MCF 10A (cell line): ENCODE measurements around the gene GLYATL1. TPM values are rescaled to one million over a fixed set of nuclear protein-coding genes. Genes with fewer than 3 reads are reported as not detected.

Experiments used
- BruUV-seq: library from RNA; stranded (reverse); fragments of 400-500 nt; replicated peaks from 2 replicates; lab custom pipeline; 2021; lab: Mats Ljungman, UMichigan
- CTCF ChIA-PET: fragments of 300-600 bp; sonication (Branson Sonifier 250); formaldehyde crosslinking; extraction: SDS; loops from one replicate; lab custom pipeline; 2021; ENCODE audit warnings: antibody characterized with exemption, inconsistent platforms; lab: Yijun Ruan, JAX
- POLR2A ChIA-PET: fragments of 300-600, 350-650 bp; sonication (Branson Sonifier 250); formaldehyde crosslinking; extraction: SDS; loops from one replicate; lab custom pipeline; 2020; ENCODE audit warnings: antibody characterized with exemption, inconsistent platforms; lab: Yijun Ruan, JAX
- DNase-seq: peaks from one replicate; pipeline ENCODE4 v3.0.0-alpha.2; 2018; ENCODE audit not compliant: unreplicated experiment
- H3K27ac Mint-ChIP-seq: one replicate; pipeline ENCODE4 v1.8.0; 2022; ENCODE audit warnings: mild to moderate bottlenecking, low read depth, mixed read lengths; ENCODE audit not compliant: unreplicated experiment
- H3K27me3 Mint-ChIP-seq: one replicate; pipeline ENCODE4 v1.8.0; 2022; ENCODE audit warnings: mixed read lengths; ENCODE audit not compliant: insufficient read depth, unreplicated experiment
- H3K36me3 Mint-ChIP-seq: one replicate; pipeline ENCODE4 v1.8.0; 2022; ENCODE audit warnings: mild to moderate bottlenecking, moderate library complexity, mixed read lengths; ENCODE audit not compliant: insufficient read depth, unreplicated experiment
- H3K4me1 Mint-ChIP-seq: one replicate; pipeline ENCODE4 v1.8.0; 2022; ENCODE audit warnings: mixed read lengths; ENCODE audit not compliant: insufficient read depth, unreplicated experiment
- H3K4me3 Mint-ChIP-seq: one replicate; pipeline ENCODE4 v1.8.0; 2022; ENCODE audit warnings: mild to moderate bottlenecking, moderate library complexity, mixed read lengths; ENCODE audit not compliant: unreplicated experiment
- H3K9me3 Mint-ChIP-seq: one replicate; pipeline ENCODE4 v1.8.0; 2022; ENCODE audit warnings: mixed read lengths; ENCODE audit not compliant: unreplicated experiment
- intact Hi-C: fragments of 100-400 bp; cut with micrococcal nuclease; formaldehyde crosslinking; loops from 2 replicates; pipeline ENCODE4 v1.14.1; 2022
- total RNA-seq: library from RNA; stranded (reverse); gene quantifications from 2 replicates; pipeline ENCODE4 v1.2.3, GENCODE V29; 2022
- TF ChIP-seq, protein P1 (sequence below): fragments of 200-600 bp; IDR thresholded peaks from one replicate; pipeline ENCODE4 v1.8.0; 2022; ENCODE audit warnings: antibody characterized with exemption, mild to moderate bottlenecking; ENCODE audit not compliant: unreplicated experiment

GLYATL1 gene
- total RNA-seq, 1 experiment from 2014 or later: not detected

GRCh38 chr11:58979222-58979621, 39.9 kb downstream of the GLYATL1 start:
- TF ChIP-seq, protein P1, sequence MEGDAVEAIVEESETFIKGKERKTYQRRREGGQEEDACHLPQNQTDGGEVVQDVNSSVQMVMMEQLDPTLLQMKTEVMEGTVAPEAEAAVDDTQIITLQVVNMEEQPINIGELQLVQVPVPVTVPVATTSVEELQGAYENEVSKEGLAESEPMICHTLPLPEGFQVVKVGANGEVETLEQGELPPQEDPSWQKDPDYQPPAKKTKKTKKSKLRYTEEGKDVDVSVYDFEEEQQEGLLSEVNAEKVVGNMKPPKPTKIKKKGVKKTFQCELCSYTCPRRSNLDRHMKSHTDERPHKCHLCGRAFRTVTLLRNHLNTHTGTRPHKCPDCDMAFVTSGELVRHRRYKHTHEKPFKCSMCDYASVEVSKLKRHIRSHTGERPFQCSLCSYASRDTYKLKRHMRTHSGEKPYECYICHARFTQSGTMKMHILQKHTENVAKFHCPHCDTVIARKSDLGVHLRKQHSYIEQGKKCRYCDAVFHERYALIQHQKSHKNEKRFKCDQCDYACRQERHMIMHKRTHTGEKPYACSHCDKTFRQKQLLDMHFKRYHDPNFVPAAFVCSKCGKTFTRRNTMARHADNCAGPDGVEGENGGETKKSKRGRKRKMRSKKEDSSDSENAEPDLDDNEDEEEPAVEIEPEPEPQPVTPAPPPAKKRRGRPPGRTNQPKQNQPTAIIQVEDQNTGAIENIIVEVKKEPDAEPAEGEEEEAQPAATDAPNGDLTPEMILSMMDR: no peak
- POLR2A ChIA-PET: no interaction called here
- Mint-ChIP-seq H3K9me3 (no peaks in the 10 kb centered on the region), H3K27ac (no peak overlapping the region), H3K4me3 (no peak overlapping the region), H3K4me1 (no peaks in the 10 kb centered on the region), H3K36me3 (no peaks in the 10 kb centered on the region), H3K27me3 (no peaks in the 10 kb centered on the region)
- no peak for DNase-seq
- BruUV-seq: no TSS peak
- CTCF ChIA-PET: no interaction called here
- intact Hi-C loops: no loop called here

DNA sequence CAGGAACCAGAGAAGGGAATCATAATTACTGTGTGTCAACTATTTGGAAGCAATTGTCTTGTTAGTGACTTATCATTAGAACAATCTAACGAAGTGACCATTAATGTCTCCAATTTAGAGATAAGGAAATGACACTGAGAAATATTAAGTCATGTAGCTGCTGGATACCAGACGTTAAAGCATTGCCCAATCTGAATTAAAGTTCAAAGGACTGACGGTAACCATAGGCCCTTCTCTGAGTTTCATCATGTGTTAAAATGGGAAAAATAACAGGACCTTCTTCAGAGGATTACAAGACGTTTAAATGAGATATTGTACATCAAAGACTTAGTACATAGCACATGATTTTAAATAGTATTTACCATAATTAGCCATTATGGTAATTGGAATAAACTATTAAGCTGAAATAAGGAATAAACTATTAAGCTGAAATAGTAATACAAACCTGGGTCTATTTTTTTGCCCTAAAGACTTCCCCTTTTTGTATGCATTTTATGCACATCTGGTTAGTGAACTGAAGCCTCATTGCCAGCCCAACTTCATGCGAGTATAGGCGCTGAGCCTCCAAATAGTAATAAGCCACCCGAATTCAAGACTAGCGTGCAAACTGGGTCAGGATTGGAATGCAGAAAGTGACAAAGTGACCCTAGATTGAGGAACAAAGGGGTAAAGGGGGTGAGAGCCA, 41.0 kb downstream of the GLYATL1 start:
- no peak overlapping the region for H3K27ac Mint-ChIP-seq
- H3K27me3 Mint-ChIP-seq: no peaks in the 10 kb centered on the region
- TF ChIP-seq, protein P1: no peak
- H3K36me3 Mint-ChIP-seq: no peaks in the 10 kb centered on the region
- CTCF ChIA-PET: no interaction called here
- POLR2A ChIA-PET: no interaction called here
- no peaks in the 10 kb centered on the region for H3K9me3 Mint-ChIP-seq
- BruUV-seq: no TSS peak
- H3K4me1 Mint-ChIP-seq: no peaks in the 10 kb centered on the region
- intact Hi-C loops: no loop called here
- no peak for DNase-seq
- H3K4me3 Mint-ChIP-seq: no peak overlapping the region

DNA sequence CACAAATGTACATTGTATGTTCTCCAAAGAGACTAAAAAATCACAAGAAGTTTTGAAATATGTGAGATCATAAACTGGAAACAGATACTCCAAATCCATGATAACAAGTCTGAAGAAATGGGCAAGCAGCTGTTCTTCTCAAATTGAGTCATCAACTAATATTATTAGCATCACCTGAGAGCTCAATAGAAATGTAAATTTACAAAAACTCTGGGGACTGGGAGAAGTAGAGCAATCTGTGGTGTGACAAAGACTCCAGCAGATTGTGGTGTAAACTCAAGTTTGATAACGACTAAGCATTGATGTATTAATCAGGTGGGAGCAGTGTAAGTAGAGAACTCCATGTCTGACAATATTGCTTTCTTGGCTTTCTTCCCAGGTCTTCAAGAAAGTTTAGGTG, 53.2 kb downstream of the GLYATL1 start:
- H3K27me3 Mint-ChIP-seq: peaks cover 53% of the 10 kb centered on the region
- no peak overlapping the region for H3K4me3 Mint-ChIP-seq
- TF ChIP-seq, protein P1: no peak
- H3K27ac Mint-ChIP-seq: no peak overlapping the region
- CTCF ChIA-PET: interaction anchor here (0.5 to 0.6 kb wide), 2 partner anchors 22 to 176 kb away, joined by 3 to 4 read pairs; no protein-coding TSS in a partner anchor
- no peaks in the 10 kb centered on the region for H3K4me1 Mint-ChIP-seq
- no peak for DNase-seq
- POLR2A ChIA-PET: no interaction called here
- no TSS peak for BruUV-seq
- H3K36me3 Mint-ChIP-seq: no peaks in the 10 kb centered on the region
- intact Hi-C loops: no loop called here
- no peaks in the 10 kb centered on the region for H3K9me3 Mint-ChIP-seq

- TF ChIP-seq, protein P1: no peak
- no TSS peak for BruUV-seq
- CTCF ChIA-PET: no interaction called here
These were observed 54.9 kb downstream of the GLYATL1 start for GRCh38 chr11:58994171-58994570.

More at GRCh38 chr11:58994171-58994570, 54.9 kb downstream of the GLYATL1 start:
- Mint-ChIP-seq H3K27me3 (peaks cover 57% of the 10 kb centered on the region), H3K4me3 (no peak overlapping the region), H3K27ac (no peak overlapping the region), H3K9me3 (no peaks in the 10 kb centered on the region), H3K36me3 (no peaks in the 10 kb centered on the region), H3K4me1 (no peaks in the 10 kb centered on the region)
- no peak for DNase-seq
- POLR2A ChIA-PET: no interaction called here
- intact Hi-C loops: no loop called here
